Thymus (tissue), 11 donors: ENCODE results near the gene SH2D3A. TPM values are rescaled to one million over a fixed set of nuclear protein-coding genes. Genes with fewer than 3 reads are reported as not detected.

Experiments
- DNase-seq, 9 donors: peaks; one replicate each; pipeline ENCODE4 v3.0.0-alpha.2; 2013; ENCODE audit warnings: low spot score in 9 of 9, low read depth in 6 of 9, missing footprints in 1 of 9
- H3K27ac ChIP-seq, 2 donors: one replicate each; pipeline ENCODE4 v1.5.1; 2013; ENCODE audit warnings: control low read depth in 1 of 2, low read depth in 1 of 2, low read length in 1 of 2, mild to moderate bottlenecking in 1 of 2, moderate library complexity in 1 of 2
- H3K27me3 ChIP-seq, 2 donors: one replicate each; pipeline ENCODE4 v1.5.1; 2013; ENCODE audit warnings: low read length in 1 of 2; ENCODE audit not compliant: control insufficient read depth in 2 of 2, insufficient read depth in 1 of 2
- H3K36me3 ChIP-seq, 2 donors: one replicate each; pipeline ENCODE4 v1.5.1; 2013; ENCODE audit warnings: low read length in 1 of 2, mild to moderate bottlenecking in 1 of 2, moderate library complexity in 1 of 2; ENCODE audit not compliant: control insufficient read depth in 2 of 2, insufficient read depth in 2 of 2
- H3K4me1 ChIP-seq, 2 donors: one replicate each; pipeline ENCODE4 v1.5.1; 2013; ENCODE audit warnings: low read length in 2 of 2; ENCODE audit not compliant: control insufficient read depth in 2 of 2, insufficient read depth in 2 of 2
- H3K4me3 ChIP-seq, 2 donors: one replicate each; pipeline ENCODE4 v1.5.1; 2013; ENCODE audit warnings: low read length in 2 of 2, control low read depth in 1 of 2, mild to moderate bottlenecking in 1 of 2
- H3K9me3 ChIP-seq, 2 donors: one replicate each; pipeline ENCODE4 v1.5.1; 2013; ENCODE audit warnings: low read length in 1 of 2, mild to moderate bottlenecking in 1 of 2; ENCODE audit not compliant: control insufficient read depth in 2 of 2, insufficient read depth in 1 of 2
- WGBS: extraction: QIAGEN DNeasy Blood & Tissue Kit; methylation state at CpG from one replicate; pipeline ENCODE4 v1.1.7; 2013; 5-methylcytosine and 5-hydroxymethylcytosine counted together
- polyA plus RNA-seq: library from polyadenylated mRNA; stranded (reverse); fragments of 200-250 nt; gene quantifications from one replicate; pipeline ENCODE4 v1.2.3, GENCODE V29; 2013
- total RNA-seq: library from RNA; stranded (reverse); fragments of 120-200 nt; gene quantifications from one replicate; pipeline ENCODE4 v1.2.4, GENCODE V29; 2013
- donor health status: healthy.

Gene SH2D3A
- total and polyA plus RNA-seq, 2 donors, result 6.0 to 18.8 TPM

GRCh38 chr19:6737284-6737872 is 29.9 kb downstream of the SH2D3A start, which contains the start of gene GPR108:
TSS of gene GPR108 (minus strand) at chr19:6737580. CDS start at chr19:6737576, 4 bp downstream.
- Histone ChIP-seq H3K36me3 (peaks cover 8 to 19% of the 10 kb centered on the region in 2 donors), H3K4me3 (peak within 1 kb of the TSS; percentile 73 to 91), H3K27me3 (peaks cover 28 to 29% of the 10 kb centered on the region in 2 donors), H3K4me1 (peaks cover 21 to 44% of the 10 kb centered on the region in 2 donors), H3K27ac (peak within 1 kb of the TSS; percentile 95 to 96), H3K9me3 (peaks cover 0 to 8% of the 10 kb centered on the region in 2 donors)
- under 1% methylated on average over 55 of the region's 55 CpGs for WGBS
- DNase-seq, result peak; percentile 98 to 100 (median 99)

- Histone ChIP-seq H3K27ac (peak overlapping the region; percentile 95 to 96), H3K27me3 (peaks cover 24% of the 10 kb centered on the region in 2 donors), H3K9me3 (peaks cover 0 to 8% of the 10 kb centered on the region in 2 donors), H3K4me1 (peaks cover 21 to 44% of the 10 kb centered on the region in 2 donors), H3K4me3 (peak overlapping the region; percentile 73 to 91), H3K36me3 (peaks cover 13 to 23% of the 10 kb centered on the region in 2 donors)
- under 1% methylated on average over 16 of the region's 16 CpGs for WGBS
- DNase-seq, result peak in 1 of 9 donors; percentile 36
These were observed 30.3 kb downstream of the SH2D3A start for GRCh38 chr19:6736917-6737283.

GRCh38 chr19:6736169-6736916 is 30.9 kb downstream of the SH2D3A start:
- peaks cover 15 to 29% of the 10 kb centered on the region in 2 donors for H3K36me3 ChIP-seq
- H3K27me3 ChIP-seq, result peaks cover 18% of the 10 kb centered on the region in 2 donors
- DNase-seq, result peak in 5 of 9 donors; percentile 38 to 72 (median 45)
- H3K27ac ChIP-seq, result peak overlapping the region; percentile 95 to 96
- H3K9me3 ChIP-seq, result peaks cover 0 to 8% of the 10 kb centered on the region in 2 donors
- 35% methylated on average over 25 of the region's 25 CpGs for WGBS
- peak overlapping the region; percentile 73 to 91 for H3K4me3 ChIP-seq
- peaks cover 21 to 44% of the 10 kb centered on the region in 2 donors for H3K4me1 ChIP-seq

- H3K27ac ChIP-seq, result peak overlapping the region in 1 of 2 donors; percentile 96
- H3K4me1 ChIP-seq, result peaks cover 21 to 40% of the 10 kb centered on the region in 2 donors
- no peak for DNase-seq
- H3K27me3 ChIP-seq, result peaks cover 8% of the 10 kb centered on the region in 2 donors
- H3K9me3 ChIP-seq, result peaks cover 0 to 7% of the 10 kb centered on the region in 2 donors
- peak overlapping the region in 1 of 2 donors; percentile 12 for H3K4me3 ChIP-seq
- 96% methylated on average over 15 of the region's 15 CpGs for WGBS
- peaks cover 15 to 37% of the 10 kb centered on the region in 2 donors for H3K36me3 ChIP-seq
These were observed 31.9 kb downstream of the SH2D3A start for GRCh38 chr19:6735181-6735911.

- no peaks in the 10 kb centered on the region for H3K27me3 ChIP-seq
- H3K9me3 ChIP-seq, result peaks cover 0 to 2% of the 10 kb centered on the region in 2 donors
- no peak overlapping the region for H3K4me3 ChIP-seq
- peaks cover 17 to 31% of the 10 kb centered on the region in 2 donors for H3K4me1 ChIP-seq
- no peak overlapping the region for H3K27ac ChIP-seq
- DNase-seq, result no peak
- WGBS, result 93% methylated on average over 20 of the region's 20 CpGs
- H3K36me3 ChIP-seq, result peaks cover 15 to 40% of the 10 kb centered on the region in 2 donors
These were observed 33.0 kb downstream of the SH2D3A start for GRCh38 chr19:6734096-6734696.

GRCh38 chr19:6733338-6734095 is 33.7 kb downstream of the SH2D3A start:
- Histone ChIP-seq H3K27ac (no peak overlapping the region), H3K36me3 (peaks cover 15 to 40% of the 10 kb centered on the region in 2 donors), H3K9me3 (peaks cover 0 to 2% of the 10 kb centered on the region in 2 donors), H3K27me3 (no peaks in the 10 kb centered on the region), H3K4me3 (no peak overlapping the region), H3K4me1 (peaks cover 10 to 24% of the 10 kb centered on the region in 2 donors)
- WGBS, result 97% methylated on average over 29 of the region's 29 CpGs
- no peak for DNase-seq

- H3K4me1 ChIP-seq, result peaks cover 3 to 17% of the 10 kb centered on the region in 2 donors
These were observed 34.4 kb downstream of the SH2D3A start for GRCh38 chr19:6732803-6733337.

GRCh38 chr19:6731822-6732221 is 35.4 kb downstream of the SH2D3A start:
- no peak overlapping the region for H3K27ac ChIP-seq
- H3K9me3 ChIP-seq, result peaks cover 0 to under 1% of the 10 kb centered on the region in 2 donors
- DNase-seq, result no peak
- peaks cover 2 to 14% of the 10 kb centered on the region in 2 donors for H3K4me1 ChIP-seq
- 94% methylated on average over 22 of the region's 22 CpGs for WGBS
- H3K36me3 ChIP-seq, result peaks cover 15 to 40% of the 10 kb centered on the region in 2 donors
- no peak overlapping the region for H3K4me3 ChIP-seq
- no peaks in the 10 kb centered on the region for H3K27me3 ChIP-seq

More at GRCh38 chr19:6732803-6733337, 34.4 kb downstream of the SH2D3A start:
- Histone ChIP-seq H3K27me3 (no peaks in the 10 kb centered on the region), H3K36me3 (peaks cover 15 to 40% of the 10 kb centered on the region in 2 donors), H3K9me3 (peaks cover 0 to 2% of the 10 kb centered on the region in 2 donors), H3K4me3 (no peak overlapping the region), H3K27ac (no peak overlapping the region)
- WGBS, result 95% methylated on average over 21 of the region's 21 CpGs
- no peak for DNase-seq
